ENCODE data around the gene ABHD6. TPM values are rescaled to one million over a fixed set of nuclear protein-coding genes. Genes with fewer than 3 reads are reported as not detected.
"Not testable (repeated sequence)": the region's sequence is repeated elsewhere in the genome, so short reads cannot be mapped to it uniquely, and the experiment has no call there.

The ABHD6 gene
- total RNA-seq, 1 donor from 2014 or later = 9.1 TPM

GRCh38 chr3:58205981-58206380 lies 31.6 kb upstream of the ABHD6 start:
- intact Hi-C loops (cut with micrococcal nuclease) = no loop called here
- ATAC-seq (no peak), DNase-seq (no peak)

- no peak for ATAC-seq
- intact Hi-C loops (cut with micrococcal nuclease) = no loop called here
- no peak for DNase-seq
Observed at GRCh38 chr3:58206406-58207011, 31.1 kb upstream of the ABHD6 start.

- ATAC-seq = no peak
- intact Hi-C loops (cut with micrococcal nuclease) = no loop called here
- DNase-seq = no peak
Observed at GRCh38 chr3:58207954-58208353, 29.6 kb upstream of the ABHD6 start.

GRCh38 chr3:58209933-58210332 lies 27.7 kb upstream of the ABHD6 start:
- intact Hi-C loops (cut with micrococcal nuclease) = no loop called here
- DNase-seq = no peak
- no peak for ATAC-seq

GRCh38 chr3:58210761-58211460 lies 26.7 kb upstream of the ABHD6 start, which contains the start of gene DNASE1L3:
Gene DNASE1L3 (minus strand): TSS chr3:58210972. CDS start chr3:58210906, 66 bp downstream.
- DNase-seq (no peak), ATAC-seq (no peak)
- intact Hi-C loops (cut with micrococcal nuclease) = no loop called here

- ATAC-seq = peak; percentile 25
- intact Hi-C loops (cut with micrococcal nuclease) = no loop called here
- no peak for DNase-seq
Observed at GRCh38 chr3:58214484-58215316, 22.9 kb upstream of the ABHD6 start.

GRCh38 chr3:58215317-58216025 lies 22.1 kb upstream of the ABHD6 start:
- no peak for ATAC-seq
- intact Hi-C loops (cut with micrococcal nuclease) = no loop called here

GRCh38 chr3:58216496-58217195 lies 20.9 kb upstream of the ABHD6 start:
- ATAC-seq (no peak), DNase-seq (no peak)
- intact Hi-C loops (cut with micrococcal nuclease) = no loop called here

More at GRCh38 chr3:58215317-58216025, 22.1 kb upstream of the ABHD6 start:
- no peak for DNase-seq

- intact Hi-C loops (cut with micrococcal nuclease) = no loop called here
- DNase-seq (peak; percentile 78), ATAC-seq (peak; percentile 96)
Observed at GRCh38 chr3:58217209-58217811, 20.3 kb upstream of the ABHD6 start.

GRCh38 chr3:58218904-58219303 lies 18.7 kb upstream of the ABHD6 start:
- DNase-seq = no peak
- ATAC-seq = no peak
- intact Hi-C loops (cut with micrococcal nuclease) = no loop called here

- DNase-seq = no peak
- ATAC-seq = no peak
- intact Hi-C loops (cut with micrococcal nuclease) = no loop called here
Observed at GRCh38 chr3:58222161-58222724, 15.3 kb upstream of the ABHD6 start.

- DNase-seq = no peak
- ATAC-seq = no peak
- intact Hi-C loops (cut with micrococcal nuclease) = no loop called here
Observed at GRCh38 chr3:58223855-58224254, 13.7 kb upstream of the ABHD6 start.

- intact Hi-C loops (cut with micrococcal nuclease) = not testable (repeated sequence)
Observed at GRCh38 chr3:58227933-58228332, 9.7 kb upstream of the ABHD6 start.

GRCh38 chr3:58230876-58231552 lies 6.6 kb upstream of the ABHD6 start:
- no peak for ATAC-seq
- intact Hi-C loops (cut with micrococcal nuclease) = no loop called here

More at GRCh38 chr3:58227933-58228332, 9.7 kb upstream of the ABHD6 start:
- not testable (repeated sequence) for DNase-seq, ATAC-seq

GRCh38 chr3:58231666-58232065 lies 5.9 kb upstream of the ABHD6 start:
- no peak for ATAC-seq
- intact Hi-C loops (cut with micrococcal nuclease) = no loop called here
- no peak for DNase-seq

More at GRCh38 chr3:58230876-58231552, 6.6 kb upstream of the ABHD6 start:
- DNase-seq = no peak

GRCh38 chr3:58234516-58234931 lies 3.1 kb upstream of the ABHD6 start:
- DNase-seq (no peak), ATAC-seq (no peak)
- intact Hi-C loops (cut with micrococcal nuclease) = no loop called here

- intact Hi-C loops (cut with micrococcal nuclease) = no loop called here
- ATAC-seq (no peak), DNase-seq (no peak)
Observed at GRCh38 chr3:58235970-58236369, 1.6 kb upstream of the ABHD6 start.
